HepG2 (cell line): ENCODE measurements around the gene OR14A16. TPM values are rescaled to one million over a fixed set of nuclear protein-coding genes. Genes with fewer than 3 reads are reported as not detected.

Experiments used
- ATAC-seq: fragments of 200-7000 bp; cut with Tn5 transposase; 3 replicates; pipeline ENCODE4 v1.9.1; 2020; ENCODE audit warnings: mild to moderate bottlenecking, moderate library complexity
- BruUV-seq: library from RNA; stranded (reverse); fragments of 400-500 nt; replicated peaks from 2 replicates; lab custom pipeline; 2021; lab: Mats Ljungman, UMichigan
- CTCF ChIA-PET: fragments of 300-600 bp; formaldehyde crosslinking; extraction: SDS; loops from one replicate; lab custom pipeline; 2021; ENCODE audit warnings: low total read pairs, inconsistent platforms, low intra/inter-chr PET ratio; lab: Yijun Ruan, JAX
- POLR2A ChIA-PET: fragments of 350-600 bp; sonication (Branson Sonifier 250); formaldehyde crosslinking; loops from one replicate; lab custom pipeline; 2020; ENCODE audit warnings: antibody characterized with exemption, inconsistent platforms; lab: Yijun Ruan, JAX
- DNase-seq: peaks from one replicate; pipeline ENCODE4 v3.0.0-alpha.2; 2015; ENCODE audit warnings: low spot score
- FAIRE-seq: peaks from 3 replicates; lab custom pipeline; 2011; peaks lifted over from hg19 to GRCh38; lab: Jason Lieb, UNC
- H2AFZ ChIP-seq: one replicate; pipeline ENCODE4 v1.6.1; 2011; ENCODE audit warnings: low read length, inconsistent platforms
- H3K27ac ChIP-seq: fragments of 300-600 bp; 3 replicates; pipeline ENCODE4 v1.8.0; 2011; ENCODE audit warnings: mixed run types, mild to moderate bottlenecking, mixed read lengths, low read length, inconsistent platforms; ENCODE audit not compliant: insufficient read depth; ENCODE audit errors: extremely low read length
- H3K27me3 ChIP-seq, 2 experiments: fragments of 200-600 bp in 1 of 2; 2 replicates in 1 of 2; 3 replicates in 1 of 2; pipeline versions ENCODE4 v1.6.0 to v1.8.0; 2011; ENCODE audit warnings: low read length in 2 of 2, mild to moderate bottlenecking in 2 of 2, moderate library complexity in 2 of 2, inconsistent platforms in 1 of 2; ENCODE audit not compliant: insufficient read depth in 2 of 2, control insufficient read depth in 1 of 2
- H3K36me3 ChIP-seq, 2 experiments: fragments of 200-600 bp in 1 of 2; replicated peaks in 1 of 2; 2 replicates in 1 of 2; 3 replicates in 1 of 2; pipeline versions ENCODE4 v1.5.1 to v1.8.0; 2011; ENCODE audit warnings: low read length in 2 of 2, inconsistent platforms in 1 of 2; ENCODE audit not compliant: insufficient read depth in 2 of 2, control insufficient read depth in 1 of 2
- H3K4me1 ChIP-seq: 2 replicates; pipeline ENCODE4 v1.5.1; 2012; ENCODE audit warnings: low read length, inconsistent platforms; ENCODE audit not compliant: insufficient read depth
- H3K4me2 ChIP-seq: 2 replicates; pipeline ENCODE4 v1.6.0; 2011; ENCODE audit warnings: low read depth, low read length, inconsistent platforms
- H3K4me3 ChIP-seq, 3 experiments: fragments of 200-600 bp in 1 of 3; sonication (generic), shearing (Covaris generic) in 1 of 3; replicated peaks in 1 of 3; 2 replicates each; pipeline ENCODE4 v1.5.1; 2011 to 2016; ENCODE audit warnings: low read length in 3 of 3, inconsistent platforms in 2 of 3, low read depth in 2 of 3, mild to moderate bottlenecking in 2 of 3, control low read depth in 1 of 3, mixed read lengths in 1 of 3; ENCODE audit not compliant: insufficient read depth in 1 of 3
- H3K79me2 ChIP-seq: one replicate; pipeline ENCODE4 v1.6.1; 2011; ENCODE audit warnings: low read length, inconsistent platforms; ENCODE audit not compliant: insufficient read depth
- H3K9ac ChIP-seq: 2 replicates; pipeline ENCODE4 v1.6.0; 2011; ENCODE audit warnings: mild to moderate bottlenecking, low read depth, low read length, inconsistent platforms; ENCODE audit not compliant: insufficient read depth
- H3K9me3 ChIP-seq: 2 replicates; pipeline ENCODE4 v1.5.1; 2012; ENCODE audit warnings: mild to moderate bottlenecking, low read length
- H4K20me1 ChIP-seq: 2 replicates; pipeline ENCODE4 v1.6.0; 2011; ENCODE audit warnings: inconsistent platforms, mild to moderate bottlenecking, low read length, moderate library complexity; ENCODE audit not compliant: insufficient read depth
- ARHGAP35 ChIP-seq: sonication (generic); formaldehyde crosslinking; IDR thresholded peaks from 2 replicates; pipeline ENCODE4 v1.9.0; 2022; ENCODE audit warnings: mild to moderate bottlenecking, inconsistent platforms, moderate library complexity, missing genetic modification reagents, borderline replicate concordance
- E2F1 ChIP-seq: sonication (generic); formaldehyde crosslinking; IDR thresholded peaks from 2 replicates; pipeline ENCODE4 v1.5.0; 2020; ENCODE audit warnings: missing genetic modification reagents
- HDAC1 ChIP-seq: sonication (generic); formaldehyde crosslinking; IDR thresholded peaks from 2 replicates; pipeline ENCODE4 v1.5.1; 2020; ENCODE audit warnings: mild to moderate bottlenecking, missing genetic modification reagents
- NFE2 ChIP-seq: sonication (generic); formaldehyde crosslinking; IDR thresholded peaks from 2 replicates; pipeline ENCODE4 v1.4.0; 2020; ENCODE audit warnings: missing genetic modification reagents
- ZNF263 ChIP-seq: sonication (generic); formaldehyde crosslinking; IDR thresholded peaks from 2 replicates; pipeline ENCODE4 v1.4.0; 2020; ENCODE audit warnings: missing genetic modification reagents
- ZNF512 ChIP-seq: sonication (generic); formaldehyde crosslinking; IDR thresholded peaks from 2 replicates; pipeline ENCODE4 v1.4.0; 2020; ENCODE audit warnings: mild to moderate bottlenecking, missing genetic modification reagents
- ZNF607 ChIP-seq: sonication (generic); formaldehyde crosslinking; IDR thresholded peaks from 2 replicates; pipeline ENCODE4 v1.5.1; 2020; ENCODE audit warnings: missing genetic modification reagents, mild to moderate bottlenecking, borderline replicate concordance
- ZNF784 ChIP-seq: sonication (generic); formaldehyde crosslinking; IDR thresholded peaks from 2 replicates; pipeline ENCODE4 v1.5.1; 2020; ENCODE audit warnings: missing genetic modification reagents, mild to moderate bottlenecking, borderline replicate concordance
- WGBS: methylation state at CpG from one replicate; pipeline ENCODE4 v1.1.6; 2017; ENCODE audit warnings: low lambda C conversion rate; 5-methylcytosine and 5-hydroxymethylcytosine counted together
- in situ Hi-C: cut with HindIII; loops from 2 replicates; pipeline ENCODE4 v1.10.0; 2017; ENCODE audit warnings: low pct_unique_long_range_greater_than_20kb; ENCODE audit not compliant: extremely low pct_ligation_motif_present
- intact Hi-C: fragments of 100-400 bp; cut with micrococcal nuclease; formaldehyde crosslinking; loops from one replicate; pipeline ENCODE4 v1.10.0; 2022; ENCODE audit not compliant: unreplicated experiment
- polyA plus RNA-seq, 8 experiments: library from polyadenylated mRNA; depleted of rRNA in 3 of 8; stranded (reverse) in 7 of 8; unstranded in 1 of 8; fragments of >200 nt; fragmentation: Illumina TruSeq in 4 of 8; extraction: Trizol in 4 of 8; gene quantifications; 2 replicates each; pipeline versions ENCODE4 v1.2.1 to v1.2.3, GENCODE V29; 2011 to 2016; ENCODE audit warnings: low read depth in 4 of 8, missing spikeins in 1 of 8, mixed read lengths in 1 of 8; ENCODE audit not compliant: insufficient read depth in 1 of 8
- total RNA-seq, 5 experiments: library from RNA; depleted of rRNA; stranded (reverse); fragments of >200 nt; fragmentation: Illumina TruSeq; extraction: Trizol; gene quantifications; 2 replicates each; pipeline ENCODE4 v1.2.3, GENCODE V29; 2016; ENCODE audit warnings: low read depth in 1 of 5

The OR14A16 gene
- total and polyA plus RNA-seq, 2 of the 13 experiments (the other 11 are each of a cell fraction or from before 2014, with no cell fraction given) = not detected

- DNase-seq = no peak
- no peak overlapping the region for H2AFZ ChIP-seq
- H3K36me3 ChIP-seq = no peaks in the 10 kb centered on the region
- in situ Hi-C loops (no loop called here), intact Hi-C loops (no loop called here)
- H3K27ac ChIP-seq = no peak overlapping the region
- ChIA-PET POLR2A (no interaction called here), CTCF (no interaction called here)
- peaks cover 28% of the 10 kb centered on the region for H3K9me3 ChIP-seq
- WGBS = 60% methylated on average over 13 of the region's 13 CpGs
- no peaks in the 10 kb centered on the region for H3K4me1 ChIP-seq
- ATAC-seq = no peak
- H3K4me2 ChIP-seq = no peak overlapping the region
- no peaks in the 10 kb centered on the region for H3K79me2 ChIP-seq
- H4K20me1 ChIP-seq = no peaks in the 10 kb centered on the region
- H3K9ac ChIP-seq = no peak overlapping the region
- H3K4me3 ChIP-seq = no peak overlapping the region
- TF ChIP-seq HDAC1 (CRISPR knock-in tag) = no peak
- TF ChIP-seq E2F1 (CRISPR knock-in tag) = no peak
- TF ChIP-seq ZNF607 (CRISPR knock-in tag) = no peak
- TF ChIP-seq ARHGAP35 (CRISPR knock-in tag) = no peak
- no peak for TF ChIP-seq ZNF784
- TF ChIP-seq ZNF512 = no peak
- no peak for TF ChIP-seq NFE2 (CRISPR knock-in tag)
- TF ChIP-seq ZNF263 = no peak
- FAIRE-seq = no peak
- H3K27me3 ChIP-seq = no peaks in the 10 kb centered on the region
- no TSS peak for BruUV-seq
Measured at GRCh38 chr1:247825362-247825761, 1.4 kb upstream of the OR14A16 start.
